Panc1 (cell line): ENCODE data around the gene TERT. TPM values are rescaled to one million over a fixed set of nuclear protein-coding genes. Genes with fewer than 3 reads are reported as not detected.

Experiments
- ATAC-seq: fragments of 200-7000 bp; cut with Tn5 transposase; 2 replicates; pipeline ENCODE4 v1.9.1; 2020; ENCODE audit warnings: mild to moderate bottlenecking, moderate library complexity
- BruUV-seq: library from RNA; stranded (reverse); fragments of 400-500 nt; replicated peaks from 2 replicates; lab custom pipeline; 2021; lab: Mats Ljungman, UMichigan
- CTCF ChIA-PET: fragments of 300-600 bp; sonication (Branson Sonifier 250); formaldehyde crosslinking; loops from one replicate; lab custom pipeline; 2022; ENCODE audit warnings: antibody characterized with exemption; lab: Charles Lee
- POLR2A ChIA-PET: fragments of 300-600 bp; sonication (Branson Sonifier 250); formaldehyde crosslinking; loops from one replicate; lab custom pipeline; 2022; ENCODE audit warnings: antibody characterized with exemption; lab: Charles Lee
- DNase-seq: peaks from one replicate; pipeline ENCODE4 v3.0.0-alpha.2; 2010; ENCODE audit warnings: low read depth, low spot score
- H3K27ac ChIP-seq: 2 replicates; pipeline ENCODE4 v1.5.1; 2011; ENCODE audit warnings: mild to moderate bottlenecking, low read length, inconsistent platforms
- H3K27me3 ChIP-seq: fragments of 200-500 bp; sonication (Bioruptor generic); 2 replicates; pipeline ENCODE4 v1.6.0; 2014; ENCODE audit warnings: low read length, inconsistent platforms; ENCODE audit not compliant: control insufficient read depth, insufficient read depth
- H3K36me3 ChIP-seq: fragments of 200-500 bp; sonication (Bioruptor generic); 2 replicates; pipeline ENCODE4 v1.5.1; 2014; ENCODE audit warnings: inconsistent platforms, mild to moderate bottlenecking, low read length, moderate library complexity; ENCODE audit not compliant: control insufficient read depth, insufficient read depth
- H3K4me1 ChIP-seq: 2 replicates; pipeline ENCODE4 v1.5.1; 2011; ENCODE audit warnings: inconsistent platforms, mild to moderate bottlenecking, low read length, moderate library complexity; ENCODE audit not compliant: control insufficient read depth, insufficient read depth
- H3K4me3 ChIP-seq, 2 experiments: 2 replicates each; pipeline ENCODE4 v1.5.1; 2011 to 2012; ENCODE audit warnings: low read depth in 2 of 2, low read length in 2 of 2, mild to moderate bottlenecking in 2 of 2, inconsistent platforms in 1 of 2, moderate library complexity in 1 of 2
- H3K9me3 ChIP-seq: fragments of 200-500 bp; sonication (Bioruptor generic); 2 replicates; pipeline ENCODE4 v1.5.1; 2014; ENCODE audit warnings: low read depth, mild to moderate bottlenecking, inconsistent platforms, low read length, moderate library complexity; ENCODE audit not compliant: control insufficient read depth, insufficient read depth
- CTCF ChIP-seq: fragments of 450-650 bp; IDR thresholded peaks from 2 replicates; pipeline ENCODE4 v1.5.1; 2017; ENCODE audit warnings: mild to moderate bottlenecking
- POLR2AphosphoS5 ChIP-seq: IDR thresholded peaks from 2 replicates; pipeline ENCODE4 v1.6.1; 2012; ENCODE audit warnings: mild to moderate bottlenecking, low read depth, low read length, moderate library complexity
- REST ChIP-seq, 2 experiments: IDR thresholded peaks; 2 replicates each; pipeline ENCODE4 v1.6.1; 2011 to 2012; ENCODE audit warnings: low read depth in 2 of 2, control low read depth in 1 of 2, low read length in 1 of 2, mild to moderate bottlenecking in 1 of 2, moderate library complexity in 1 of 2; ENCODE audit not compliant: insufficient read depth in 1 of 2
- SIN3A ChIP-seq: IDR thresholded peaks from 2 replicates; pipeline ENCODE4 v1.6.1; 2012; ENCODE audit warnings: low read depth, mild to moderate bottlenecking, low read length, moderate library complexity, borderline replicate concordance; ENCODE audit not compliant: insufficient read depth
- TCF7L2 ChIP-seq: IDR thresholded peaks from 2 replicates; pipeline ENCODE4 v1.6.1; 2011; ENCODE audit warnings: mild to moderate bottlenecking, low read depth, low read length, inconsistent platforms
- in situ Hi-C: cut with HindIII; loops from 2 replicates; pipeline ENCODE4 v1.10.0; 2016; ENCODE audit warnings: low sequenced_read_pairs, low pct_unique_long_range_greater_than_20kb
- intact Hi-C: fragments of 100-400 bp; cut with micrococcal nuclease; formaldehyde crosslinking; loops from one replicate; pipeline ENCODE4 v1.10.0; 2022; ENCODE audit not compliant: unreplicated experiment
- total RNA-seq: library from RNA; stranded (reverse); gene quantifications from one replicate; pipeline ENCODE4 v1.2.1, GENCODE V29; 2021; ENCODE audit not compliant: unreplicated experiment

The TERT gene
- total RNA-seq, 1 experiment from 2014 or later = 8.9 TPM

GRCh38 chr5:1315709-1316587, 21.1 kb upstream of the TERT start:
- H3K27ac ChIP-seq = peak overlapping the region; percentile 34
- DNase-seq = no peak
- peaks cover 21% of the 10 kb centered on the region for H3K4me1 ChIP-seq
- no peaks in the 10 kb centered on the region for H3K9me3 ChIP-seq
- ChIA-PET POLR2A (interaction anchor here (0.6 kb wide), 1 partner anchor 92 kb away, joined by 4 read pairs; no protein-coding TSS in a partner anchor), CTCF (no interaction called here)
- intact Hi-C loops (no loop called here), in situ Hi-C loops (no loop called here)
- H3K27me3 ChIP-seq = no peaks in the 10 kb centered on the region
- BruUV-seq = no TSS peak
- ATAC-seq = peak; percentile 64
- peaks cover 2% of the 10 kb centered on the region; the same call in 1 of the 2 replicates for H3K36me3 ChIP-seq
- 0 out of 2 replicates have a peak, but pooled peaks have one; percentile 30 for TF ChIP-seq POLR2AphosphoS5
- no peak for TF ChIP-seq CTCF
- TF ChIP-seq TCF7L2 = peak; percentile 91
- peak overlapping the region in 1 of 2 experiments; percentile 38; a peak in 2 of 4 replicates for H3K4me3 ChIP-seq

GRCh38 chr5:1315018-1315708, 20.3 kb upstream of the TERT start:
- H3K27ac ChIP-seq = no peak overlapping the region; the same call in 1 of the 2 replicates
- no peaks in the 10 kb centered on the region for H3K27me3 ChIP-seq
- DNase-seq (no peak), ATAC-seq (0 out of 2 replicates have a peak, but pooled peaks have one; percentile 36)
- peaks cover 2% of the 10 kb centered on the region; the same call in 1 of the 2 replicates for H3K36me3 ChIP-seq
- intact Hi-C loops (no loop called here), in situ Hi-C loops (no loop called here)
- no TSS peak for BruUV-seq
- H3K4me3 ChIP-seq = no peak overlapping the region
- H3K4me1 ChIP-seq = peaks cover 21% of the 10 kb centered on the region
- ChIA-PET POLR2A (no interaction called here), CTCF (no interaction called here)
- TF ChIP-seq CTCF (no peak), REST (IDR thresholded peaks at IDR 0.05; ENCODE audit: insufficient read depth in 1 of 2, low read depth in 2 of 2, low read length in 1 of 2) (no peak), SIN3A (no peak), POLR2AphosphoS5 (no peak), TCF7L2 (no peak)
- peaks cover 3% of the 10 kb centered on the region; the same call in 1 of the 2 replicates for H3K9me3 ChIP-seq
